Airway epithelial cell (primary cell): Measurements from ENCODE around the gene GAS2. TPM values are rescaled to one million over a fixed set of nuclear protein-coding genes. Genes with fewer than 3 reads are reported as not detected.

ENCODE experiments used
- total RNA-seq: library from RNA; depleted of rRNA; stranded (reverse); fragments of >200 nt; gene quantifications from 2 replicates; pipeline ENCODE4 v1.2.3, GENCODE V29; 2015

Gene GAS2
- 1.7 and 3.2 TPM in 2 replicates for total RNA-seq

GRCh38 chr11:22666325-22666687, at the start of gene GAS2:
GAS2 (plus strand) TSS chr11:22666611; CDS start chr11:22674870, 8,259 bp downstream.

GRCh38 chr11:22625448-22626287, 40.7 kb upstream of the GAS2 start, which contains the start of gene FANCF:
FANCF (minus strand) TSS chr11:22625823; CDS start chr11:22625810, 13 bp downstream.

GRCh38 chr11:22829231-22830081, 163.0 kb downstream of the GAS2 start, which contains the start of gene SVIP:
SVIP (minus strand) TSS chr11:22829801; CDS start chr11:22829748, 53 bp downstream.

GRCh38 chr11:22860241-22860640, 193.8 kb downstream of the GAS2 start, which contains the start of gene CCDC179:
CCDC179 (minus strand) TSS chr11:22860474; CDS start chr11:22860421, 53 bp downstream.

Other genes with a start within 250 kb of the GAS2 start
- 6.9 and 11.2 TPM in 2 replicates for gene FANCF, start 40.8 kb upstream of the GAS2 start, total RNA-seq
- 6.9 and 7.0 TPM in 2 replicates for gene SVIP, start 163.2 kb downstream of the GAS2 start, total RNA-seq
- gene CCDC179, start 193.9 kb downstream of the GAS2 start, total RNA-seq, result not detected in 2 replicates